Heart right ventricle (tissue), 16 donors: ENCODE data around the gene CAMSAP1. TPM values are rescaled to one million over a fixed set of nuclear protein-coding genes. Genes with fewer than 3 reads are reported as not detected.

ENCODE experiments used
- ATAC-seq, 8 donors: fragments of 200-7000 bp; cut with Tn5 transposase; one replicate each; pipeline ENCODE4 v1.9.1; 2020; ENCODE audit warnings: mild to moderate bottlenecking in 8 of 8, moderate library complexity in 8 of 8, moderate number of reproducible peaks in 1 of 8
- DNase-seq, 2 donors: peaks; one replicate each; pipeline ENCODE4 v3.0.0-alpha.2; 2020
- H3K27ac ChIP-seq, 10 donors: fragments of 200-600 bp; sonication (generic) in 2 of 10; one replicate each; pipeline versions ENCODE4 v1.5.0 to v1.8.0; 2020 to 2022; ENCODE audit warnings: mild to moderate bottlenecking in 3 of 10
- H3K27me3 ChIP-seq, 7 donors: fragments of 200-600 bp; one replicate each; pipeline ENCODE4 v1.8.0; 2021 to 2022; ENCODE audit warnings: mild to moderate bottlenecking in 2 of 7
- H3K36me3 ChIP-seq, 9 donors: fragments of 200-600 bp; sonication (generic) in 1 of 9; one replicate each; pipeline versions ENCODE4 v1.5.0 to v1.8.0; 2020 to 2022; ENCODE audit warnings: mild to moderate bottlenecking in 2 of 9
- H3K4me1 ChIP-seq, 9 donors: fragments of 200-600 bp; sonication (generic) in 1 of 9; one replicate each; pipeline versions ENCODE4 v1.5.0 to v1.8.0; 2020 to 2022; ENCODE audit warnings: mild to moderate bottlenecking in 4 of 9
- H3K4me3 ChIP-seq, 10 donors: fragments of 200-600 bp; sonication (generic) in 2 of 10; one replicate each; pipeline versions ENCODE4 v1.5.0 to v1.8.0; 2020 to 2022; ENCODE audit warnings: mild to moderate bottlenecking in 7 of 10, moderate library complexity in 2 of 10
- H3K9me3 ChIP-seq, 11 donors: fragments of 200-600 bp in 10 of 11; sonication (generic) in 2 of 11; one replicate each; pipeline versions ENCODE4 v1.5.0 to v1.8.0; 2013 to 2022; ENCODE audit warnings: mild to moderate bottlenecking in 2 of 11, control low read depth in 1 of 11, moderate library complexity in 1 of 11
- CTCF ChIP-seq, 9 donors: fragments of 200-600 bp; sonication (generic) in 2 of 9; IDR thresholded peaks; one replicate each; pipeline versions ENCODE4 v1.5.0 to v1.8.0; 2021 to 2022; ENCODE audit warnings: antibody characterized with exemption in 9 of 9, mild to moderate bottlenecking in 5 of 9, moderate library complexity in 1 of 9
- WGBS, 2 donors: extraction: QIAGEN DNeasy Blood & Tissue Kit; methylation state at CpG; one replicate each; pipeline ENCODE4 v1.1.7; 2013; ENCODE audit warnings: inconsistent platforms in 1 of 2; 5-methylcytosine and 5-hydroxymethylcytosine counted together
- intact Hi-C, 10 donors: fragments of 100-400 bp; cut with DNase I; formaldehyde crosslinking; loops; one replicate each; pipeline versions ENCODE4 v1.11.1 to v1.14.2; 2022
- polyA plus RNA-seq, 2 donors: library from polyadenylated mRNA; stranded (reverse); fragments of 200-250 nt; gene quantifications; one replicate each; pipeline ENCODE4 v1.2.3, GENCODE V29; 2013
- total RNA-seq, 10 donors: library from RNA; stranded (reverse); fragmentation: NEBNext Ultra II Directional in 3 of 10; extraction: Animal tissue kit (Norgen Biotek cat#: 25700) in 3 of 10; gene quantifications; one replicate each; pipeline versions ENCODE4 v1.2.1 to v1.2.4, GENCODE V29; 2021 to 2023
- donor health status: Arrhythmogenic right ventricular cardiomyopathy.
- donor health status: ischemic (EF 13 %, LVEDD 7.1; RV severe dilation, severe dysfunction).
- donor health status: healthy with polysubstance abuse.
- donor health status: DM: no; HTN: yes; CAD: no.
- donor health status: DM: no; HTN: no; CAD: no.
- donor health status: ischemic (EF 25% LVEDD 6.9; RV normal size, moderate dysfunction).
- donor health status: ischemic (EF 25% LVEDD 5.7; RV mildly dilated, moderate dysfunction).
- donor health status: healthy.
- donor health status: DM: yes; HTN: yes; CAD: no.
- donor health status: Ischemic cardiomyopathy.
- donor health status: ischemic (EF 35%, LVEDD 5.7; RV mildly dilated, moderate dysfunction).
- donor health status: nonischemic (EF 11% LVEDD 7.7; RV severe dilation, severe dysfunction).
- donor health status: DM: yes; HTN: yes; CAD: no.
- donor health status: PGD.
- donor health status: ischemic (EF 29% LVEDD 5.4; RV normal size, mild dysfunction).
- donor health status: nonischemic (EF 23%, LVEDD 6.1; RV moderate dilation, normal function).

Gene CAMSAP1
- total and polyA plus RNA-seq, 12 donors: 6.7 to 25.0 (median 19.4) TPM

DNA sequence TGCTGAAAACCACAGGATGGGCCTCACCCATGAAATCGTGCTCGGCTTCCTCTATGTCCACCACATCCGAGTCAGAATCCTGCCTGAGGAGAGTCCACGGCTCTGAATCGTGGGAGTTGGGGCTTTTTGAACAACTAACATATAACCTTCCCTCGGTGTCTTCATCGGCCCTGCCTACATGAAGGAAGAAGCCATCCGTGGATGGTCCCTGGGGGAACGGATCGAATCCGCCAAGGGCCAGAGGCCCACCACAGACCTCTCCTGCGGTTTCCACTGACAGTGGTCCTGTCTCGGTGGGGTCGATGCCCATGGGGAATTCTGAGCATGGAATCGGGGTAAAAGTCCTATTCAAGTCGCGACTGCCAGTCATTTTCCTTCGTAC is 85.0 kb downstream of the CAMSAP1 start:
- WGBS, 2 donors: 96% methylated on average over 18 of the region's 18 CpGs
- intact Hi-C loops: no loop called here

GRCh38 chr9:135821733-135822373 is 85.5 kb downstream of the CAMSAP1 start:
- DNase-seq: no peak

More for the DNA sequence above, 85.0 kb downstream of the CAMSAP1 start:
- Histone ChIP-seq H3K27me3 (no peaks in the 10 kb centered on the region), H3K36me3 (peaks cover 0 to 98% (median 57%) of the 10 kb centered on the region in 9 donors), H3K4me1 (no peaks in the 10 kb centered on the region), H3K27ac (no peak overlapping the region), H3K9me3 (no peaks in the 10 kb centered on the region), H3K4me3 (no peak overlapping the region)
- ATAC-seq (no peak), DNase-seq (no peak)
- TF ChIP-seq CTCF (IDR thresholded peaks at IDR 0.05): no peak

GRCh38 chr9:135821116-135821515 is 86.2 kb downstream of the CAMSAP1 start:
- H3K4me1 ChIP-seq: no peaks in the 10 kb centered on the region
- no peak for TF ChIP-seq CTCF (IDR thresholded peaks at IDR 0.05)
- intact Hi-C loops: no loop called here
- WGBS, 2 donors: 96% methylated on average over 20 of the region's 20 CpGs
- DNase-seq: no peak
- H3K4me3 ChIP-seq: no peak overlapping the region
- no peaks in the 10 kb centered on the region for H3K9me3 ChIP-seq
- no peaks in the 10 kb centered on the region for H3K27me3 ChIP-seq
- peaks cover 0 to 98% (median 63%) of the 10 kb centered on the region in 9 donors for H3K36me3 ChIP-seq
- ATAC-seq: no peak
- no peak overlapping the region for H3K27ac ChIP-seq

More at GRCh38 chr9:135821733-135822373, 85.5 kb downstream of the CAMSAP1 start:
- 95 to 97% methylated on average over 27 of the region's 27 CpGs for WGBS, 2 donors
- peaks cover 0 to 98% (median 58%) of the 10 kb centered on the region in 9 donors for H3K36me3 ChIP-seq
- intact Hi-C loops: no loop called here
- no peaks in the 10 kb centered on the region for H3K27me3 ChIP-seq
- H3K27ac ChIP-seq: no peak overlapping the region
- no peak for TF ChIP-seq CTCF (IDR thresholded peaks at IDR 0.05)
- no peaks in the 10 kb centered on the region for H3K4me1 ChIP-seq
- H3K4me3 ChIP-seq: no peak overlapping the region
- H3K9me3 ChIP-seq: no peaks in the 10 kb centered on the region
- no peak for ATAC-seq

DNA sequence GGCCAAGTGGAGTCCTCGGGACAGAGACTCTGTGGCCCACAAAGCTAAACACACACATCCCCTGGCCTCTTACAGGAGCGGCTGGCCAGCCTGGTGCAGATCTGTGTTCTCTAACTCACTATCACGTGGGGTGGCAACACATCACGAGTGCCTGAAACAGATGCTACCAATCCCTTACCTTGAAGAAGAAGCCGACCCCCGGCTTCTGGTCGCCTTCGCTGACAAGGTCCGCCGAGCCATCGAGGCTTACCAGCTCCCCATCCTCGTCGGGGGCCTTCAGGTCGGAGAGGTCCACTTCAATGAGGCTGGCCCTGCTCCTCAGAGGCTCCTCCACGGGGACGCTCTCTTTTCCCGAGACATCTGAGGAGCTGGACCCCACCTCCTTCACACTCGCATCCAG is 86.7 kb downstream of the CAMSAP1 start:
- peaks cover 0 to 100% (median 68%) of the 10 kb centered on the region in 9 donors for H3K36me3 ChIP-seq
- DNase-seq: no peak
- no peak for ATAC-seq
- no peak overlapping the region for H3K27ac ChIP-seq
- H3K4me3 ChIP-seq: no peak overlapping the region
- WGBS, 2 donors: 96 to 99% methylated on average over 18 of the region's 18 CpGs
- H3K27me3 ChIP-seq: no peaks in the 10 kb centered on the region
- intact Hi-C loops: no loop called here
- TF ChIP-seq CTCF (IDR thresholded peaks at IDR 0.05): no peak
- H3K4me1 ChIP-seq: no peaks in the 10 kb centered on the region
- no peaks in the 10 kb centered on the region for H3K9me3 ChIP-seq
